Erythroblast (primary cell): ENCODE results near the gene PAPSS1.

Source experiments
- GATA1 ChIP-seq: IDR thresholded peaks from 2 replicates; pipeline ENCODE4 v1.6.1; 2011; ENCODE audit warnings: low read depth, mild to moderate bottlenecking, control low read depth, low read length, moderate library complexity
- POLR2A ChIP-seq: IDR thresholded peaks from 2 replicates; pipeline ENCODE4 v1.6.1; 2011; ENCODE audit warnings: mild to moderate bottlenecking, low read length

DNA sequence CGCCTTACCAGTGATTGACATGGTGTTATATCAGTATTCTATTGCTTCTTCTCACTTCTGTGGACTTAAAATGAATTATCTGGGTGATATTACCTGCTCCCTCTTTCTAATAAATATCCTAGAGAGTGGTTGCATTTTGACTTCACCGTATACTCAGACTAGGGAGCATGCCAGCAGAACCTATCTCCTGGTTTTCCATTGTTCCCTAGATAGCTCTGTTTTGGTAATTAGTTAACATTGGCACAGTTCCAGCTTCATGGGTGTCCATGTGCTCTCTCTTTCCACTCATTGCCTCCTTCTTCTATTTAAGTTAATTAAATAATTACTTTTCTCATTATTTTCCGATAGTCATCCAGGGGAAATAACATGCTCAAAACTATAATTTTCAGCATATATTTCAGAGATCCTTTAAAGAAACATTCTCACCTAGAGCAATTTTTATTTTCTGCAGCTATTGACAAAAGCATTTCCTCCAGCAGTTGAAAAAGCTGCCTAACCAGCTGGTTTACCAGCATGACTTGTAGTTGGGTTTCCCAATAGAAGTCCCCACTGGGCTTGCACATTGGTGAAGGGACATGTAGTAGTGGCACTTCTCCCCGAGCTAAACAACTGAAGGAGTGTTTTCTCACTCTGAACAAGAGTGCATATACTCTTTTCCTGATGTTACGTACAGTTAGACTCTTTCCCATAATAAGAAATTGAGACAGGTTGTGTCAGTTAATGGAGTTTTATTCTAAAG lies 27.9 kb upstream of the PAPSS1 start:
- no peak for TF ChIP-seq POLR2A
- TF ChIP-seq GATA1: no peak
